Measurements from ENCODE around the gene TUBGCP2.

Gene TUBGCP2

DNA sequence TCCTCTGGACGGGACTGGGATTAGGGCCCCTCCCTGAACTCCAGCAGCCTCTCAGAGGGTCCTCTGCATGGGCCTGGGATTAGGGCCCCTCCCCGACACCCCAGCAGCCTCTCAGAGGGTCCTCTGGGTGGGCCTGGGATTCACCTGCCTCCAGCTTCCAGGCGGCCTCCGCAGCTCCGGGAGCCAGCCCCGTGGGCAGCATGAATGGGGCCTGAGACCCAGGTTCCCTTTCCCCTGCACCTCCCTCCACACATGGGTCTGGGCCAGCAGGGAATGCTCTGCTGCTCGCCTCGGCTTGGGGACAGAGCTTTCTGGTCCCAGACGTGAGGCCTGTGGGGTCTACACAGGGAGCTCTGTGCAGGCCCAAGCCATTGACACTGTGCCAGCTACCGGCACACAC lies 5.5 kb downstream of the TUBGCP2 start:
- H3K27ac ChIP-seq: no peak overlapping the region
- TF ChIP-seq CTCF (conservative IDR thresholded peaks at IDR 0.05): no peak

DNA sequence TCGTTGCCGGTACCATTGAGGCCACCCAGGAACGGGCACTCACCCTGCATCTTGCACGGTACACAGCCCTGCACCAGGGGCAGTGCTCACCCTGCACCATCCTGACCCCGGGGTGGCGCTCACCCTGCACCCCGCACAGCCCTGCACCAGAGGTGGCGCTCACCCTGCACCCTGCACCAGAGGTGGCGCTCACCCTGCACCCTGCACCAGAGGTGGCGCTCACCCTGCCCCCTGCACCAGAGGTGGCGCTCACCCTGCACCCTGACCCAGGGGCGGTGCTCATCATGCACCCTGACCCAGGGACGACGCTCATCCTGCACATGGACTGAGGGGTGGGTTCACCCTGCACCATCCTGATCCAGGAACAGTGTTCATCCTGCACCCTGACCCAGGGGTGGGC lies 6.4 kb downstream of the TUBGCP2 start:
- no peak overlapping the region for H3K27ac ChIP-seq

GRCh38 chr10:133299738-133300137 lies 8.9 kb downstream of the TUBGCP2 start:
- no peak for TF ChIP-seq CTCF (conservative IDR thresholded peaks at IDR 0.05)
- H3K27ac ChIP-seq: no peak overlapping the region

More for the DNA sequence above, 6.4 kb downstream of the TUBGCP2 start:
- no peak for TF ChIP-seq CTCF (conservative IDR thresholded peaks at IDR 0.05)

- no peak for TF ChIP-seq CTCF (conservative IDR thresholded peaks at IDR 0.05)
- no peak overlapping the region for H3K27ac ChIP-seq
Measured at GRCh38 chr10:133299224-133299623, 9.4 kb downstream of the TUBGCP2 start.

DNA sequence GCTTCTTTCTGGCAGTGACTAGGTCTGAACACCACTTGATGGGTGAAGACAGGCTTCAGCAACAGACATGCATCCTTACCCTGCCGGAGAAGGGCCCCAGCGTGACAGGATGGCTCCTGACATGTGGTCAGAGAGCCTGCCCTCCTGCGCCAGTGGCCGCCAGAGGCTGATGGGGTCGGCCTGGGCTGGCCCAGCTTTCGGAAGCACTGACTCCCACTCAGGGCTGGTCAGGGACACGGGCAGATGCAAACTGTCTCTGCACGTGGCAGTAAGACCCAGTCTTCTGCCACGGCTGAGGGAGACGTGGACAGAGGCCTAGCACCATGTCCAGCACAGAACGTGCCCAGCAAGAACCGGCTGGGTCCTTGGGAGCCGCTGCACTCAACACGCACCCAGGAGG lies 10.2 kb downstream of the TUBGCP2 start:
- no peak overlapping the region for H3K27ac ChIP-seq
- no peak for TF ChIP-seq CTCF (conservative IDR thresholded peaks at IDR 0.05)

DNA sequence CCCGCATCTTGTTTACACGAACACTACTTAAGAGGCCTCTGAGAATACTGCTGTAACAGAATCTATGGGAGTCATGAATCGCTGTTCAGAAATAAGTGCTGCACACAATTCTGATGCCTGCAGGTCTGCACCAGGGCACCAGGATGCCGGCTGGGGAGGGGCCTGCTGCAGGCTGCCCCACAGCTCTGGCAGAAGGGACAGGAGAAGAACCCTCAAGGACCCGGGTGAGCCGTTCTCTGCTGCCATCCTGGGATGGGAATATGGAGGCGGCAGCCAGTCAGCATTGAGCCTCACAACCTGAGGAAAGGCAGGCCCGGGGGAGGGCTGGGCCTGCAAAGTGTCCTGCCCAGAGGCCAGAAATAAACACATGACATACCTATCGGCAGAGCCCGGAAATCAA lies 11.2 kb downstream of the TUBGCP2 start:
- no peak for TF ChIP-seq CTCF (conservative IDR thresholded peaks at IDR 0.05)

DNA sequence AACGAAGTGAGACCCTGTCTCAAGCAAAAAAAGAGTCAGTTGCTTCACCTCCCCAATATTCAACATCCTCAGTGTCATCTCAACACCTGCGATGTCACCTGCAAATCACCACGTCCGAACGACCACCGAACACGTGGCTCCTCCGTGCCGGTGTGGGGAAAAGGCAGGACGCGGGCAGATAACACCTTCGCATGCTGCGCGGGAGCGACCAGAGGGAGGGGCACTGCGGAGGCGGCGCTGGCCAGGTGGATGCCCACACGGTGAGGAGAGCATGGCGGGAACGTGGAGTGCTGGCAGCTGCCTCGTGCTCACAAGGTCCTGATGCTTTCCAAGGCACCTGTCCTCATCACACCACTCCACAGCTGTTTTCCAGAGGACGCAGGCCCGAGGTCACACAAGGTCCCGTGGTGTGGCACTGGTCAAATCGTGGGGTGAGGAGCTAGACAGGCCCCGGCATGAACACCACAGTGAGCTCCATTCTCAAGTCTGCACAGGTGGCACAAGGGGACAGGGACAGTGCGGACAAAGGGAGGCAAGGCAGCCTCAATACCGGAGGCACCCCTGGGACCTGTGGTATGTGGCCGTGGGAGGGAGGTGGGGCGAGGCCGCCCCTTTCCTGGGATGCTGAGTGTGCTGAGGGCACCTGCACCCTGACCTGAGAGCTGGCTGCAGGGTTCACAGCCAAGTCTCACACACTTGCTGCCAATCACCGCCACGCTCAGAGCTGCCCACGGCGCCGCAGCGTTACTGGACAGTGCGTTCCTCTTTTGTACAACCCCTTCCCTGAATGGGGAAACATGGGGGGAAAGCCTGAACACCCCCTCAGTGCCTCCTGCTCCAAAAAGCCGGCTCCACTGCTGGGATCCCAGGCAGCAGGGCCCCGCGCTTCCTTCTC lies 13.0 kb downstream of the TUBGCP2 start:
- no peak for TF ChIP-seq CTCF (conservative IDR thresholded peaks at IDR 0.05)
- no peak overlapping the region for H3K27ac ChIP-seq

More for the DNA sequence above, 11.2 kb downstream of the TUBGCP2 start:
- no peak overlapping the region for H3K27ac ChIP-seq

Data from VCaP (cell line).